Loucy (cell line): ENCODE data around the gene PPARA.

Experiments used
- H2AFZ ChIP-seq: fragments of 200-600 bp; sonication (generic); 2 replicates; pipeline ENCODE4 v1.6.0; 2016; ENCODE audit warnings: antibody characterized with exemption, mild to moderate bottlenecking, low read length, moderate library complexity
- H3F3A ChIP-seq: fragments of 200-600 bp; 2 replicates; pipeline ENCODE4 v1.6.0; 2016; ENCODE audit warnings: antibody characterized with exemption, low read depth, mild to moderate bottlenecking
- H3K27me3 ChIP-seq: fragments of 200-600 bp; sonication (generic); 2 replicates; pipeline ENCODE4 v1.6.1; 2014; ENCODE audit warnings: low read length, mild to moderate bottlenecking; ENCODE audit not compliant: insufficient read depth, poor library complexity, severe bottlenecking
- H3K36me3 ChIP-seq: fragments of 200-600 bp; sonication (generic); 2 replicates; pipeline ENCODE4 v1.6.1; 2016; ENCODE audit warnings: low read length; ENCODE audit not compliant: insufficient read depth
- H3K4me1 ChIP-seq: fragments of 200-600 bp; sonication (generic); 2 replicates; pipeline ENCODE4 v1.5.1; 2014; ENCODE audit warnings: low read length, mild to moderate bottlenecking; ENCODE audit not compliant: insufficient read depth, poor library complexity, severe bottlenecking
- H3K4me2 ChIP-seq: fragments of 200-600 bp; sonication (generic); 2 replicates; pipeline ENCODE4 v1.6.0; 2014; ENCODE audit warnings: antibody characterized with exemption, low read length, low read depth, mild to moderate bottlenecking; ENCODE audit not compliant: poor library complexity, severe bottlenecking
- H3K4me3 ChIP-seq: fragments of 200-600 bp; sonication (generic); 2 replicates; pipeline ENCODE4 v1.5.1; 2014; ENCODE audit warnings: low read length, mild to moderate bottlenecking, mixed read lengths; ENCODE audit not compliant: poor library complexity, severe bottlenecking
- H3K79me2 ChIP-seq: fragments of 200-600 bp; sonication (generic); 2 replicates; pipeline ENCODE4 v1.6.1; 2014; ENCODE audit warnings: low read length; ENCODE audit not compliant: insufficient read depth
- H3K9ac ChIP-seq: fragments of 200-600 bp; sonication (generic); 2 replicates; pipeline ENCODE4 v1.6.0; 2014; ENCODE audit warnings: mild to moderate bottlenecking, low read depth, low read length, moderate library complexity; ENCODE audit not compliant: poor library complexity, severe bottlenecking
- H3K9me2 ChIP-seq: fragments of 200-600 bp; sonication (generic); replicated peaks from 2 replicates; pipeline ENCODE4 v1.6.1; 2016; ENCODE audit warnings: low read depth, low read length, mixed read lengths
- H3K9me3 ChIP-seq: fragments of 200-600 bp; sonication (generic); 2 replicates; pipeline ENCODE4 v1.6.1; 2014; ENCODE audit warnings: mild to moderate bottlenecking, antibody characterized with exemption, low read length, low read depth; ENCODE audit not compliant: insufficient read depth
- H4K20me1 ChIP-seq: fragments of 200-600 bp; sonication (generic); 2 replicates; pipeline ENCODE4 v1.6.0; 2014; ENCODE audit warnings: antibody characterized with exemption, low read length, mild to moderate bottlenecking; ENCODE audit not compliant: insufficient read depth, poor library complexity, severe bottlenecking
- EZH2phosphoT487 ChIP-seq: fragments of 200-600 bp; IDR thresholded peaks from 2 replicates; pipeline ENCODE4 v1.6.1; 2018; ENCODE audit warnings: antibody characterized with exemption, mild to moderate bottlenecking, moderate library complexity, borderline replicate concordance
- TF ChIP-seq, protein P1 (sequence below): fragments of 200-600 bp; sonication (generic); conservative IDR thresholded peaks from 2 replicates; pipeline ENCODE4 v1.5.1; 2014; ENCODE audit warnings: mild to moderate bottlenecking, antibody characterized with exemption, low read length

Gene PPARA

GRCh38 chr22:46238541-46238940 is 88.2 kb downstream of the PPARA start:
- H2AFZ ChIP-seq, result no peak overlapping the region
- H3K27me3 ChIP-seq, result no peaks in the 10 kb centered on the region
- peak overlapping the region; percentile 59 for H3K9ac ChIP-seq
- H3K4me3 ChIP-seq, result no peak overlapping the region
- H3K36me3 ChIP-seq, result peaks cover 17% of the 10 kb centered on the region; the same call in 1 of the 2 replicates
- H4K20me1 ChIP-seq, result no peaks in the 10 kb centered on the region
- H3K4me1 ChIP-seq, result peaks cover 81% of the 10 kb centered on the region
- H3K4me2 ChIP-seq, result peak overlapping the region; percentile 47
- no peaks in the 10 kb centered on the region for H3K9me3 ChIP-seq
- H3K79me2 ChIP-seq, result peaks cover 24% of the 10 kb centered on the region; the same call in 1 of the 2 replicates
- TF ChIP-seq, protein P1, sequence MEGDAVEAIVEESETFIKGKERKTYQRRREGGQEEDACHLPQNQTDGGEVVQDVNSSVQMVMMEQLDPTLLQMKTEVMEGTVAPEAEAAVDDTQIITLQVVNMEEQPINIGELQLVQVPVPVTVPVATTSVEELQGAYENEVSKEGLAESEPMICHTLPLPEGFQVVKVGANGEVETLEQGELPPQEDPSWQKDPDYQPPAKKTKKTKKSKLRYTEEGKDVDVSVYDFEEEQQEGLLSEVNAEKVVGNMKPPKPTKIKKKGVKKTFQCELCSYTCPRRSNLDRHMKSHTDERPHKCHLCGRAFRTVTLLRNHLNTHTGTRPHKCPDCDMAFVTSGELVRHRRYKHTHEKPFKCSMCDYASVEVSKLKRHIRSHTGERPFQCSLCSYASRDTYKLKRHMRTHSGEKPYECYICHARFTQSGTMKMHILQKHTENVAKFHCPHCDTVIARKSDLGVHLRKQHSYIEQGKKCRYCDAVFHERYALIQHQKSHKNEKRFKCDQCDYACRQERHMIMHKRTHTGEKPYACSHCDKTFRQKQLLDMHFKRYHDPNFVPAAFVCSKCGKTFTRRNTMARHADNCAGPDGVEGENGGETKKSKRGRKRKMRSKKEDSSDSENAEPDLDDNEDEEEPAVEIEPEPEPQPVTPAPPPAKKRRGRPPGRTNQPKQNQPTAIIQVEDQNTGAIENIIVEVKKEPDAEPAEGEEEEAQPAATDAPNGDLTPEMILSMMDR, result no peak
- no peak for TF ChIP-seq EZH2phosphoT487
- H3F3A ChIP-seq, result peaks cover 16% of the 10 kb centered on the region
- H3K9me2 ChIP-seq, result no peaks in the 10 kb centered on the region

DNA sequence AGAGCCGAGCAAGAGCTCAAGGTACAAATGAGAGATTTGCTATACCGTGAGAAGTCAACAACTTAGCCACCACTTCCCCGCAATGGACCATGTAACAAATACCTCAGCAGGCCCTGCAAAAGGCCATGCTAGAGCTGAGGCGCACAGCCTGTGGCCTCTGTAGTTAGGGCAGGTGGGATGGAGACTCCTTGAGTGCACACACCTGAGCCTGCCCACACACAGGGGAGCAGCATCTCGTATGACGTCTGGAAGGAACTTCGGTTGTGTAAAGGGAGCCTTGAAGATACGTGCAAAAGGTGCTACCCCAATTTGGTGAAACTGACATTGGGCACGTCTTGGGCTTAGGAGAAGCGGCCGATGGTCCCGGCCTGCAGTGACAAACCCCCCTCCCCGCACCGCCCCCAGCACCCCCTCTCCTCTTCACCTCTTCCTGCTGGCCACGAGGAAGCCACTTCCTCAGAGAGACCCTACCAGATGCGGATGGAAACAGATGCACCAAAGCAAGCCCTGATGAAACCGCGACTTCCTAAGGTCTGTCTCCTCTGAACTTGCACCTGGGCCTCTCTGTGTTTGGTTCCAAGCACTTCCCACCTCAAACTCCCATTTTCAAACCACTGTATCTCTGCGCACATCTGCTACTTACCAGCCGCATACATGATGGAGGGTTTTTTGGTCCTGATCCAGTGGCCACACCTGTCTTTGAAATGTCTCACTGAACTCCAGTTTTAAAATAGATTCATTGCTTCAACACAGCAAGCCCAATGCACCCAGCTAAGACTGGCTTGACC is 89.1 kb downstream of the PPARA start:
- peak overlapping the region; percentile 44 for H3K4me3 ChIP-seq
- TF ChIP-seq, protein P1, result no peak
- TF ChIP-seq EZH2phosphoT487, result no peak
- H3K27me3 ChIP-seq, result no peaks in the 10 kb centered on the region
- H2AFZ ChIP-seq, result no peak overlapping the region
- no peaks in the 10 kb centered on the region for H3K9me2 ChIP-seq
- H3K79me2 ChIP-seq, result peaks cover 32% of the 10 kb centered on the region; the same call in 1 of the 2 replicates
- H3K4me1 ChIP-seq, result peaks cover 78% of the 10 kb centered on the region
- peaks cover 16% of the 10 kb centered on the region for H3F3A ChIP-seq
- no peaks in the 10 kb centered on the region for H4K20me1 ChIP-seq
- H3K36me3 ChIP-seq, result peaks cover 17% of the 10 kb centered on the region; the same call in 1 of the 2 replicates
- H3K9ac ChIP-seq, result peak overlapping the region; percentile 72
- peak overlapping the region; percentile 63 for H3K4me2 ChIP-seq
- H3K9me3 ChIP-seq, result no peaks in the 10 kb centered on the region

DNA sequence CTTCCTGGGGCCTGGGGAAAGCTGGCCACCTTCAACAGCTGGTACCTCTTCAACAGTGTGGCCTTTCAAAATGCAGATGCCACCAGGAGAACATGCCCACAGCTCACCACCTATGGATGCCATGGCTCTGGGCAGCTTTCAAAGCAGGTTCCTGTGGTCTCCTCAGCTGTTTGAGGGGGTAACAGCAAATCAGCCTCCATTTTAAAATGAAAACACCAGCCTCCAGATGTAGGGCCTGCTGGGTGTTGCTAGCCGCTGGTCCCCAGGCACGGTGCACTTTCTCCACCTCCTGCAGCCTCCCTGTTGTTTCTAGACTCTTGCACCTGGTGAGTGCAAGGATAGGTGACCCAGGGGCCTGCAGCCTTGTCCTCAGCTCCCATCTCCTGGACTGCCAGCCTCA is 89.7 kb downstream of the PPARA start:
- Histone ChIP-seq H3K4me1 (peaks cover 73% of the 10 kb centered on the region), H3K4me2 (peak overlapping the region; percentile 63), H3K27me3 (no peaks in the 10 kb centered on the region), H3K4me3 (peak overlapping the region; percentile 44), H3K9me2 (no peaks in the 10 kb centered on the region), H3K79me2 (peaks cover 30% of the 10 kb centered on the region; the same call in 1 of the 2 replicates), H2AFZ (no peak overlapping the region), H4K20me1 (no peaks in the 10 kb centered on the region), H3F3A (peaks cover 16% of the 10 kb centered on the region), H3K9me3 (no peaks in the 10 kb centered on the region), H3K9ac (peak overlapping the region; percentile 72), H3K36me3 (peaks cover 16% of the 10 kb centered on the region; the same call in 1 of the 2 replicates)
- TF ChIP-seq, protein P1, result no peak
- no peak for TF ChIP-seq EZH2phosphoT487
